ENCODE data around the gene CHD5. TPM values are rescaled to one million over a fixed set of nuclear protein-coding genes. Genes with fewer than 3 reads are reported as not detected.

The CHD5 gene
- total RNA-seq, 1 experiment from 2014 or later = not detected

DNA sequence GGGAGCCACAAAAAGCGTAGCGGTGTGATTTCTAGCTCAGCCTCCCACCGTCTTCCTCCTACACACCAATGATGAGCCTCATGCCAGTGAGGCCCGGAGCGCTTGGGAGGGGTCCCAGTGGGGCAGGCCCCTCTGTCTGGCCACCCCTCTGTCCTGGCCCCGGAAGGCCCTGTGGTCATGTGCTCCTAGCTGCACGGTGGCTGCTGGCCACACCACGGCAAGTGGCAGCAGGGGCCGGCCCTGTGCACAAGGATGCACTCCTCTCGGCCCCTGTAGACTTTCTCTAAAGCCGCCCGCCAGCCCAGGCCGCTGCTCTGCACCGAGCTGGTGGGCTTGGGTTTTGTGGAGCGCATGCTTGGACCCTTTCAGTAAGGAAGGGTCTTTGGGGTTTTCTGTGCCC, 80.8 kb downstream of the CHD5 start:
- in situ Hi-C loops (cut with HindIII; ENCODE audit: low pct_unique_long_range_greater_than_20kb, low sequenced_read_pairs) = no loop called here
- DNase-seq (ENCODE audit: low read depth) = no peak

DNA sequence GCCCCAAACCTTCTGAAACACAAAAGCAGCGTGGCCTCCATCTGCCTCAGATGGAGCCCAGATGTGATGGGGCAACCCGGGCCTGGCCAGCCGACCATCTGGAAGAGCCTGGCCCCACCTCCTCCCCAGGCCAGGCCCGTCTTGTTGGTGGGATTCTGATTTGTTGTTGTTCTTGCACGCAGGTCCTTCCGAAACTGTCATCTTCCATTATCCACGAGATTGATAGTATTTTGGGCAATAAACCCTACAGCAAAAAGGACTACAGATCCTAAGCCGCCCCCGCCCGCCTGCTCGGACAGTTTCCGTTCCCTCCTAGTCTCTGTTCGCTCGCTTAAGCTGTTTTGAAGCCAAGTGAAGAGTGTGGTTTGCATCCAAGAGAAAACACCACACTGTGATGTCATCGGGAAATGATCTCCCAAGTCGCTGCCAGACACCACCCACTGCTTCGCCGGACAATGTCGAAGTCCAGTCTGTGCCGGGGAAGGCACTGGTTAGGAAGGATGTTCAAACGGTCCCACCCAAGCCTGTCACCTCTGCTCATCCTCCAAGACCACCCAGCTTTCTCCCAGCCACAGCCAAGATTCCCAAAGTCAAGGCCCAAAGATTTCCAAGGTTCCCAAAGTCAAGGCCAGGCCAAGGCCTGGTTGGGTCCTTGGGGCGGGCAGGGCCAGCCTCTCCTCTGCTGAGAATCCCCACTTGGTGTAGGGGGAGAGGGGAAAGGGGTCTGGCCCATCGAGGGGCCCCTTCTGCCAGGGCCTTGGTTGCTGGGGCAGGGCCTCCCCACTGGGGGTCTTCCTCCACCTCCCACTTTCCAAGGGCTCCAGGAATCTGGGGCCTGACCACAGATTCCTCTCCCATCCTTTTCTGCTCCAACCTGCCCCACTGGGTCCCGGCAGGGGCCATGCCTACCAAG, 81.6 kb downstream of the CHD5 start:
- in situ Hi-C loops (cut with HindIII; ENCODE audit: low pct_unique_long_range_greater_than_20kb, low sequenced_read_pairs) = no loop called here
- DNase-seq (ENCODE audit: low read depth) = no peak

DNA sequence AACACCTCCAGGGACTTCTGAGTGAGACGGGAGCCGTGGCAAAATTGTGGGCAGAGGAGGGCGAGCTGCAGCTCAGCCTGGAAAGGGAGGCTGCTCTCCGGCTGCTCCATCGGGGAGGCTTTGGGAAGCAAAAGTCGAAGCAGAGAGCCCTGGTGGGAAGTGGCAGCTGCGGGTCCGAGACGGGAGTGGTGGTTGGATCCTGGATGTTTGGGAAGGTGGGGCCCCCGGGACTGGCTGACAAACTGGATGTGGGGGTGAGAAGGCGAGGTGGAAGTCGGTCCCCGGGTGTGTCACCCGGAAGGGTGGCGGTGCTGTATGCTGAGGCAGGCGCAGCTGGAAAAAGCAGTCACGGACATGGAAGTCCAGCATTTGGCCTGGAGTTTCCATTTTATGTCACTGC, 82.3 kb downstream of the CHD5 start:
- in situ Hi-C loops (cut with HindIII; ENCODE audit: low pct_unique_long_range_greater_than_20kb, low sequenced_read_pairs) = no loop called here
- DNase-seq (ENCODE audit: low read depth) = no peak

DNA sequence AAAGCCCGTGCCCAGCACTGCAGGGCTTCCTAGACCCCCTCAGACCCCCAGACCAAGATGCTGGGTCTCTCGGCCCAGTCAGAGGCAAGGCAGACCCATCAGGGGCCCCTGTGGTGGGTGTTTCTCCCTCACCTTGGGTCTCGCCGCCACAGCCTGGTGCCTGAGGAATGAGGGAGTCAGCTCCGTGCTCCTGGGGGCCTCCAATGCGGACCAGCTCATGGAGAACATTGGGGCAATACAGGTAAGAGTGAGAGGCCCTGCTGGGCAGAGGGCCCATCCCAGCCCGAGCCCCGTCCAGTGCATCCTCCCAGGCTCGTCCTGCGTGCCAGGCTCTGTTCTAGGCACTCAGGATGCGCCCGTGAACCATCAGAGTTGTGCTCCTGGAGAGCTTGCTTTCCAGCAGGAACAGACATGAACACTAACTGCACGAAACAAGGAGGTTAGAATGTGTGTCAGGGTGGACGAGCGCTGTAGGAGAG, 83.0 kb downstream of the CHD5 start:
- in situ Hi-C loops (cut with HindIII; ENCODE audit: low pct_unique_long_range_greater_than_20kb, low sequenced_read_pairs) = no loop called here
- no peak for DNase-seq (ENCODE audit: low read depth)

DNA sequence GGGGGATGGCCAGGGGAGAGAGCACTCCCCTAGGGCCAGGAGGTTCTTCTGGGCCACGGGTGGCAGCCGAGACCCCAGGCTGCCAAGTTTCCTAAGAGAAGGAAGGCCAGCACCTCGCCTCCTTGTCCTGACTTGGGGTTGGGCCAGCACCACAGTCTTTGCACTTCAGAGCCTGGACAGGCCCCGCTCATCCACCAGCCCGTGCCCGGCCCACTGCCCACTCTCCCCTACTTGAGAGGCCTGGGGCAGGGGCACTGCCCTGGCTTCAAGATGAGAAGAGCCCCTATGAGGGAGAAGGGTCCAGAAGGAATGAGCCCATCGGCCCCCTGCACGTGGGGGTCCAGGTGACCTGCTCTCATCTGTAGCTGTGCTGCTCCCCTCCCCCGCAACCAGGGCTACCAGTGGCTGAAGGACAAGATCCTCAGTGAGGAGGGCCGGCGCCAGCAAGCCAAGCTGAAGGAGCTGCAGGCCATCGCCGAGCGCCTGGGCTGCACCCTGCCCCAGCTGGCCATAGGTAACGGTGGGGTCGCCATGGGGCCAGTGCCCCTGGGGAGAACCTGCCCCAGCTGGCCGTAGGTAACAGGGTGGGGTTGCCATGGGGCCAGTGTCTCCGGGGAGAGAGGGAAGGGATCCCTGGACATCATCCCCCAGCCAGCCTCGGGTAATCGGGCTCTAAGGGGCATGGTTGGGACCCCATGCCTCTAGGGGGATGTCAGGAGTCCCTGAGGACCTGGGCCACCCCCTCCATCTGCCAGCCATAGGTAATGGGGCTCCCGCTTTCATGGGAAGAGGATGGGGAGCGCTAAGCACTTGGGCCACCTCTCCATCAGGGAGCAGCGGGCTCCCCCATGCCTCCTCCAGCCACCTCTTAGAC, 83.6 kb downstream of the CHD5 start:
- DNase-seq (ENCODE audit: low read depth) = no peak
- in situ Hi-C loops (cut with HindIII; ENCODE audit: low pct_unique_long_range_greater_than_20kb, low sequenced_read_pairs) = no loop called here

DNA sequence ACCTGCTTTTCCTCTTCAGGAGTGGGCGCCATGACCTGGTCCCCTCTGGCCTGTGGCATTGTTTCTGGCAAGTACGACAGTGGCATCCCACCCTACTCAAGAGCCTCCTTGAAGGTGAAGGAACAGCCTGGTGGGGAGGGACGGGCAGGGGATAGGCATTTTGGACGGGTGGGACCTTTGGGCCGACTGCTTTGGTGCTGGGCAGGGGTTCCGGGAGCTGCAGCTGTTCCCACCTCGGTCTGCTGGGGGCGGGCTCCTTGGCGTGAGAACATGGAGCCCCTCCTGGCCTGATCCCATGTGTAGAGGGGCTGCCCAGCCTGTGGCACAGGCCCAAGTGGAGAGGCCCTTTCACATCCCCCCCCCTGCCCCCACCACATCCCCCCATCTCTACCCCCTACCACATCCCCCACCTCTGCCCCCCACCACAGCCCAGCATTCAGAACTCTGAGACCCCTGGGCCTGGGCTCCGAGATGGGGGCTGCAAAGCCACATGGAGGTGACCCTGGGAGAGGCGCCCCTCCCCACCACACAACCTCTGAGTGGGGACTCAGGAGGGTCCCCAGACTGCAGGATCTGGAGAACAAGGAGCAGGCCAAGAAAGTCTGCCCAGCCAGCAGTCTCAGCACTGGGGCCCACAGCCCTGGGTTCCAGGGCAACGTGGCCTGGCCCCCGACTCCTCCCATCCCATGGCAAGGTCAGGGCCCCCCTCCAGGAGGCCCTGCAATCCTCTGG, 84.4 kb downstream of the CHD5 start:
- in situ Hi-C loops (cut with HindIII; ENCODE audit: low pct_unique_long_range_greater_than_20kb, low sequenced_read_pairs) = no loop called here
- no peak for DNase-seq (ENCODE audit: low read depth)

DNA sequence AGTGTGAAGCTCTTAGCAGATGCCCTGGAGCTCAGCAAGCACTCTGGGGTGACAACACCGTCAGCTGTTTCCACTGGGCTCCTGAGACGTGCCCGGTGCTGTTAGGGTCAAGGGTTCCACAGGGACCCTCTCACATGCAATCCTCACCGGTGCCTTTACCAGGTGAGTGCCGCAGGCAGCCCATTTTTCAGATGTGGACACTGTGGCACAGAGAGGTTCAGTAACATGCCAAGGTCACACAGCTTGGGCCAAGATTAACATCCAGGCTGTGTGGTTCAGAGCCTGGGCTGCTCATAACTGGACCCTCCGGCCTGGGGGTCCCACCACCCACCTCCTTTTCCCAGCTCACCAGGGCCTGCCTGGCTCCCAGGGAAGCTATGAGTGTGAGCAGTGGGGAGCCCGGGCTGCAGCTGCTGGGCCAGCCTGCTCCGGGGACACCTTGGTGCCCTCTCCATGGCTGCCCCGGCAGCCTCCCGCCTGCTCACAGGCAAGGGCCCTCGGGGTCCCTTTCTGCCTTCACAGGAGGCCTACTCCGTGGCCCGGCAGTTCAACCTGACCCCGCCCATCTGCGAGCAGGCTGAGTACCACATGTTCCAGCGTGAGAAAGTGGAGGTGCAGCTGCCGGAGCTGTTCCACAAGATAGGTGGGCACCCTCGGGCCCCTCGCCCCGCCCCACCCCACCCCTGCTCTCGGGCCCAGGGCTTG, 85.2 kb downstream of the CHD5 start:
- in situ Hi-C loops (cut with HindIII; ENCODE audit: low pct_unique_long_range_greater_than_20kb, low sequenced_read_pairs) = no loop called here
- no peak for DNase-seq (ENCODE audit: low read depth)

DNA sequence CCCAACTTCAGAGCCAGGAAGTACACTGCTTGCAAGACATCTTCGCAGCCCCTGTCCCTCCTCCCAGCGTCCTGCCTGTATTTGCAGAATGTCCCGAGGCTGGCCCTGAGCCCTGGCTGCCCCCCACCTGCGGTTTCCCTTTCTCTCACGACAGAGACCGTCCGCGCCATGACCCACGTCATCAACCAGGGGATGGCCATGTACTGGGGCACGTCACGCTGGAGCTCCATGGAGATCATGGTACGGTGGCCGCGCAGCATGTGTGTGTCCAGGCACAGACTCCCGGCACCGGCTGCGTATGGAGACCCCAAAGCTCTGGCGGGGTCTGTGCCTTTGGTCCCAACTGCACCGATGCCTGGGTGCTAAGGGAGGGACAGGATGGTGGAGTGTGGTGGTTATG, 85.9 kb downstream of the CHD5 start:
- DNase-seq (ENCODE audit: low read depth) = no peak
- in situ Hi-C loops (cut with HindIII; ENCODE audit: low pct_unique_long_range_greater_than_20kb, low sequenced_read_pairs) = no loop called here

DNA sequence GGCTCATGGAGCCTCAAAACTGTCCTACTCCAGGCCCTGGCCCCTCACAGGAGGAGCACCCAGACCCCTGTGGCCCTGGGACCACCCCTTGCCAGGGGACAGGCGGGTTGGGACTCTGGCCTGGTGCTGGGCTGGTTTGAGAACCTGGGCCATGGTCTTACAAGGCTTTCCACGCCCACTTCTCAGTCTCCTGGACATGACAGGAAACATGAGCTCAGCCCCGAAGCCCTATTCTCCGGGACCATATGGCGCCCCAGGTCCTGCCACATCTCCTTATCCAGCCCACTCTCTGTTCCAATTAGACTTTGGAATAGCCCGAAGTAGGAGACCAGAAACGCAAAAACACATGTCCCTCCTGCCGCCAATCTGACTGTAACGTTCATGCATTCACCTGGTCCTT, 86.5 kb downstream of the CHD5 start:
- in situ Hi-C loops (cut with HindIII; ENCODE audit: low pct_unique_long_range_greater_than_20kb, low sequenced_read_pairs) = no loop called here
- no peak for DNase-seq (ENCODE audit: low read depth)

DNA sequence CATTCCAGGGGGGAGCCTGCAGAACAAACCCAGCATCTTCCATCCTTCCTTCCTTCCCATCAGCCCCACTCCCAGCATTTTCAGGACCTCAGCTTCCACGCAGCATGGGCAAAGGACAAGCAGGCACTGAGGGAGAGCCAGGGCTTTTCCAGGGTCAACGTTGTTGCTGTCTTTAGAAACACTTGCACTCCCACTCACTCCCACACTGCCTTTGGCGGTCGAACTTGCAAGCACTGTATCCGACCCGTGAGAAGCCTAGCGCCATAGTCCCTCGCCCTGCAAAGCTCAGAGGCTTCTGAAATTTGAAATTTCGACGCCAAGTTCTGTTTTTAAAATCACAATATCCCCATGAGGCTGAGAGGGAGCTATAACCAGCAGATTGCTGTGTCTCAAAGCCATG, 87.0 kb downstream of the CHD5 start:
- in situ Hi-C loops (cut with HindIII; ENCODE audit: low pct_unique_long_range_greater_than_20kb, low sequenced_read_pairs) = no loop called here
- DNase-seq (ENCODE audit: low read depth) = no peak

DNA sequence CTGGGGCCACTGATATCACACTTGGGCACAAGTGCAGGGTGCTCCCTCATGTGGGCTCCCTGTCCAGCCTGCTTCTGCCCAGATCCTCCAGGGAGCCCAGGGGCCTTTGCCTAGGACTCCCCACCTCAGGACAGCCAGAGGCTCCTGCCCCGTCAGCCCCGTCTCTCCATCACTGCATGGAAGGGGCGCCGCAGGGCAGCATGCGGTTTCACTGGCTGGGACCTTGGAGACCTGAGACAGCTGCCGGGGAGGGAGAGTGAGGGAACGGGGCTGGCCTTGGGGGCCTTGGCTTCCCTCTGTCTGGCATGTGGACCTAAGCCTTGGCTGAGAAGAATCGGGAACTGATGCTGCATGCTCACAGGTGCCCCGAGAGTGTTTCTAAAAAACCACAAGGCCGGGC, 87.9 kb downstream of the CHD5 start:
- in situ Hi-C loops (cut with HindIII; ENCODE audit: low pct_unique_long_range_greater_than_20kb, low sequenced_read_pairs) = no loop called here
- no peak for DNase-seq (ENCODE audit: low read depth)

DNA sequence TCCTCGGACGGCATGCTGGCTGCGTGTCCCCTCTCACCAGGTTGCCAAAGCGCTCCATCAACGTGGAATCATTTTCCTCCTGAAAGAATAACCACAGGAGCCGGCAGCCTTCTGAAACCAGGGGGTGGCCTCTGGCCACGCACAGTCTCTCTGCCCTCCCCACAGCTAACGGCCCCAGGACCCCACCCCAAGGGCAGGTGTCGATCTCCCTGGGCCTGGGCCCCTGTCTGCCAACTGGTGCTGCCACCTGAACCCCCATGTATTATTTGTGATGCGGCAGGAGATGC, 88.4 kb downstream of the CHD5 start:
- DNase-seq (ENCODE audit: low read depth) = no peak
- in situ Hi-C loops (cut with HindIII; ENCODE audit: low pct_unique_long_range_greater_than_20kb, low sequenced_read_pairs) = no loop called here

DNA sequence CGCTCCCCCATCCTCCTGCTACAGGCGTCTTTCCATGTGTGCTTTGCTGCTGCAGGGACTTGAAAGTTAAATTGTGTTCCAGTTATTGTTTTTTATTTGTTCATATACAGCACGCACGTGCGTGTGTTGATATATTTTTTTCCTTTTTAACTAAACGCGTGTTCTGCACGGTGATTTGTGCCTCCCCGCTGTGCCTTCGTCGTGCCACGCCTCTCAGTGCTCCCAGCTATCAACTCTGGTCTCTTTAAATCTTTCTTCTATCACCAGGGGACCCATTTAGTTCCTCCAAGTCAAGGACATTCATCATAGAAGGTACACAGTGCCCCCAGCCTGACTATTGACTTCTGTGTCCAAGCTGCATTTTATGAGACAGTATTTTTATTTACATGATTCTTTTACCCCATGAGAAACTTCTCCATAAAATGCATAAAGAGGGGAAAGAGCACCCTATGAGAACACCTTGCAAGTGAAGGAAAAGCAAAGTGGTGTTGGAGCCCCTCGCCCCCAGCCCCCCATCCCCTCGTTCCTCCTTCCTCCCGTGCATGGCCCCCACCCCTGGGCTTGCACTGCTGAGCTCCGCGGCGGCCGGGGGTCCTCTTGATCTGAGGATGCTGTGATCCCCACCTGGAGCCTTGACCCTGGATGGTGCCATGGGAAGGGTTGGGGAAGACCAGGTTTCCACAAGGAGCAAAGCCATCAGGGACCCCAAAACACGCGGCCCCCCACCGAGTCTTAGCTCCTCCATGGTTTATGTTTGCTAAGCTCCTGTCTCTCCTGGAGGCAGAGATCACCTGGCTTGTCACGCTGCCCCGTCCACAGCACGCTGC, 88.9 kb downstream of the CHD5 start:
- in situ Hi-C loops (cut with HindIII; ENCODE audit: low pct_unique_long_range_greater_than_20kb, low sequenced_read_pairs) = no loop called here
- DNase-seq (ENCODE audit: low read depth) = no peak

DNA sequence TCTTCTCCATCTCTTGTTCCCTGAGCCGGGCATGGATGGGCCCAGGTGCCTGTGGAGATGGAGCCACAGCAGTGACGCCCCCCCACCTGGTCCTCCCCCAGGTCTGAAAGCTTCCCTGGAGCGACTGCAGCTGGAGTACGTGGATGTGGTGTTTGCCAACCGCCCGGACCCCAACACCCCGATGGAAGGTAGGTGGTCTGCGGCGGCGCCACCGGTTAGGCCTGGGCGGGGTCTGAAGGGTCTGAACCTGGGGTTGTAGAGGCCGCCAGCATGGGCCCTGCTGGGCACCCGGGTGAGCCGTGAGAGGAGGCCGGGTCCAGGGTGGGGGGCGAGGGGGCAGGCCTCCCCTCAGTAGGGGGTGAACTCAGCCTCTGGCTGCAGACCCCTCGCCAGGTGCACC, 89.8 kb downstream of the CHD5 start:
- in situ Hi-C loops (cut with HindIII; ENCODE audit: low pct_unique_long_range_greater_than_20kb, low sequenced_read_pairs) = no loop called here
- DNase-seq (ENCODE audit: low read depth) = no peak

DNA sequence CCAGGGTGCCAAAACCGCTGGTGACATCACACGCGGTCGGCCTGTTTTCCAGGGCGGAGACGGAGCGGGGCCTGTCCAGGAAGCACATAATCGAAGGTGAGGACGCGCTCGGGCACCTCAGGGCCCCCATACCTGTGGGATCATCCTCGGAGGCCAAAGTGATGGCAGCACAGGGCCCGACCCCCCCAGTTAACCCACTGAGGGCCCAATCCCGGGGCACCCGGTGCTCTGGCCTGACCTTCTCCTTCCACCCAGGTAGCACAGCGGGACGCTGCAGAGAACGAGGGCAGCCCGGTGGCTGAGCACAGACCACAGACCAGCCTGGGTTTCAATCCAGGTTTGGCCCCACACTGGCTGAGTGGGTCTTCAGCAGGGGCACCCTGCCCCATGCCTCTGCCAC, 91.2 kb downstream of the CHD5 start:
- in situ Hi-C loops (cut with HindIII; ENCODE audit: low pct_unique_long_range_greater_than_20kb, low sequenced_read_pairs) = no loop called here
- DNase-seq (ENCODE audit: low read depth) = no peak

DNA sequence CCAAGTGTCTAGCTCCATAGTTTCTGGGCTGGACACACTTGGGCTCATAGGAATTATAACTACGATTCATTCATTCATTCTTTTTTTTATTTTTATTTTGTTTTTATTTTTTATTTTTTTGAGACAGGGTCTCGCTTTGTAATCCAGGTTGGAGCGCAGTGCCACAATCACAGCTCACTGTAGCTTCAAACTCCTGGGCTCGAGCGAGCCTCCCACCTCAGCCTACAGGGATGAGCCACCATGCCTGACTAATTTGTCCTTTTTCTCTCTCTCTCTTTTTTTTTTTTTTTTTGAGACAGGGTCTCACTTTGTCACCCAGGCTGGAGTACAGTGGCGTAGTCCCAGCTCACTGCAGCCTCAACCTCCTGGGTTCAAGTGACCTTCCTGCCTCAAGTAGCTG, 92.2 kb downstream of the CHD5 start:
- no peak for DNase-seq (ENCODE audit: low read depth)
- in situ Hi-C loops (cut with HindIII; ENCODE audit: low pct_unique_long_range_greater_than_20kb, low sequenced_read_pairs) = no loop called here

DNA sequence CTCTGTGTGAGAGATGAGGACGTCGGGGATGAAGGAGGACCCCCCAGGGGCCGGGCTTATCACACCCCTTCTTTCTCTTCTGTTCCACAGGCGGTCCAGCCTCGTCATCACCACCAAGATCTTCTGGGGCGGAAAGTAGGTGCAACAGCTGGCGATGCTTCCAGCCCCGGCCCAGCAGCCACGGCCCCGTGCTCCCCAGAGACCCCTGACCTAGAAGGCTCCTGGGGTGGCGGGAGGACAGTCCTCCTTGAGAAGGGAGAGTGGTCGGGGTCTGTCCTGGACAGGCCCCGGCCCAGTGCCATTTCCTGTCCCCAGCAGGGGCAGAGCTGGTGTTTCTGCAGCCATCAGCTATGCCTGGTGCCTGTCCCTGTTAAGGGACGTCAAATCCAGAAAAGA, 92.7 kb downstream of the CHD5 start:
- in situ Hi-C loops (cut with HindIII; ENCODE audit: low pct_unique_long_range_greater_than_20kb, low sequenced_read_pairs) = no loop called here

More for the DNA sequence above, 92.7 kb downstream of the CHD5 start:
- no peak for DNase-seq (ENCODE audit: low read depth)

Measured in Caki2 (cell line).